Thyroid gland (tissue), 4 donors: ENCODE measurements around the gene EDIL3.

ENCODE experiments used
- CTCF ChIP-seq, 6 experiments: fragments of 200-600 bp in 3 of 6; fragments of 450-650 bp in 3 of 6; sonication (generic) in 3 of 6; IDR thresholded peaks; one replicate each; pipeline ENCODE4 v1.5.1; 2016 to 2019; ENCODE audit warnings: antibody characterized with exemption in 6 of 6, mild to moderate bottlenecking in 2 of 6, inconsistent platforms in 1 of 6, moderate library complexity in 1 of 6
- POLR2A ChIP-seq, 2 donors: fragments of 450-650 bp; IDR thresholded peaks; one replicate each; pipeline ENCODE4 v1.6.1; 2017; ENCODE audit warnings: antibody characterized with exemption in 2 of 2, mild to moderate bottlenecking in 2 of 2, moderate library complexity in 1 of 2

GRCh38 chr5:83942155-83942554 lies 442.5 kb downstream of the EDIL3 start:
- TF ChIP-seq POLR2A (IDR thresholded peaks at IDR 0.05) (no peak), CTCF (IDR thresholded peaks at IDR 0.05) (no peak)
